ENCODE results near the gene WIZ.
A peak's percentile ranks its signal among the peaks of the same experiment; 100 is the strongest.

WIZ gene

GRCh38 chr19:15464394-15465385 lies 14.9 kb upstream of the WIZ start, which contains the start of gene RASAL3:
TSS of gene RASAL3 (minus strand) at chr19:15464544. CDS start at chr19:15464358, 186 bp downstream.
- DNase-seq (ENCODE audit: low spot score), result no peak

- no peak for DNase-seq (ENCODE audit: low spot score)
These were observed 14.2 kb upstream of the WIZ start for GRCh38 chr19:15463861-15464371.

GRCh38 chr19:15461694-15462093 lies 11.9 kb upstream of the WIZ start:
- no peak for DNase-seq (ENCODE audit: low spot score)

- no peak for DNase-seq (ENCODE audit: low spot score)
These were observed 8.1 kb upstream of the WIZ start for GRCh38 chr19:15457701-15458484.

- DNase-seq (ENCODE audit: low spot score), result no peak
These were observed 7.3 kb upstream of the WIZ start for GRCh38 chr19:15456871-15457700.

- DNase-seq (ENCODE audit: low spot score), result no peak
These were observed 6.7 kb upstream of the WIZ start for GRCh38 chr19:15456441-15456840.

- DNase-seq (ENCODE audit: low spot score), result no peak
These were observed 6.2 kb upstream of the WIZ start for GRCh38 chr19:15455996-15456395.

- peak; percentile 80 for DNase-seq (ENCODE audit: low spot score)
These were observed 4.4 kb upstream of the WIZ start for GRCh38 chr19:15453906-15454860.

- peak; percentile 67 for DNase-seq (ENCODE audit: low spot score)
These were observed 3.4 kb upstream of the WIZ start for GRCh38 chr19:15453091-15453578.

- DNase-seq (ENCODE audit: low spot score), result peak; percentile 97
These were observed 2.6 kb upstream of the WIZ start for GRCh38 chr19:15452111-15453047.

- no peak for DNase-seq (ENCODE audit: low spot score)
These were observed 753 bp upstream of the WIZ start for GRCh38 chr19:15450528-15450890.

- DNase-seq (ENCODE audit: low spot score), result no peak
These were observed 757 bp downstream of the WIZ start for GRCh38 chr19:15448778-15449619.

GRCh38 chr19:15448044-15448777 lies 1.5 kb downstream of the WIZ start:
- no peak for DNase-seq (ENCODE audit: low spot score)

GRCh38 chr19:15447057-15447456 lies 2.7 kb downstream of the WIZ start:
- DNase-seq (ENCODE audit: low spot score), result no peak

- no peak for DNase-seq (ENCODE audit: low spot score)
These were observed 3.9 kb downstream of the WIZ start for GRCh38 chr19:15445807-15446376.

GRCh38 chr19:15445227-15445605 lies 4.5 kb downstream of the WIZ start:
- DNase-seq (ENCODE audit: low spot score), result no peak

- DNase-seq (ENCODE audit: low spot score), result no peak
These were observed 5.1 kb downstream of the WIZ start for GRCh38 chr19:15444505-15445226.

All from HuH-7 (cell line).